ENCODE data around the gene ZNF804A. TPM values are rescaled to one million over a fixed set of nuclear protein-coding genes. Genes with fewer than 3 reads are reported as not detected.

The ZNF804A gene
- not detected for total RNA-seq

- no peaks in the 10 kb centered on the region for H3K36me3 Mint-ChIP-seq (ENCODE audit: low read depth)
- peak within 1 kb of the TSS; percentile 45 for H3K4me3 Mint-ChIP-seq
- CTCF ChIA-PET, result no interaction called here
- intact Hi-C loops (cut with micrococcal nuclease), result no loop called here
- peaks cover 39% of the 10 kb centered on the region for H3K27me3 Mint-ChIP-seq (ENCODE audit: low read depth)
- H3K27ac Mint-ChIP-seq, result peak within 1 kb of the TSS; percentile 30
- no peaks in the 10 kb centered on the region for H3K9me3 Mint-ChIP-seq
- DNase-seq, result no peak
- peaks cover 13% of the 10 kb centered on the region for H3K4me1 Mint-ChIP-seq (ENCODE audit: low read depth)
Measured at GRCh38 chr2:184598316-184599053, at the start of gene ZNF804A. TSS of gene ZNF804A (plus strand) at chr2:184598529. CDS start at chr2:184598960, 431 bp downstream.

DNA sequence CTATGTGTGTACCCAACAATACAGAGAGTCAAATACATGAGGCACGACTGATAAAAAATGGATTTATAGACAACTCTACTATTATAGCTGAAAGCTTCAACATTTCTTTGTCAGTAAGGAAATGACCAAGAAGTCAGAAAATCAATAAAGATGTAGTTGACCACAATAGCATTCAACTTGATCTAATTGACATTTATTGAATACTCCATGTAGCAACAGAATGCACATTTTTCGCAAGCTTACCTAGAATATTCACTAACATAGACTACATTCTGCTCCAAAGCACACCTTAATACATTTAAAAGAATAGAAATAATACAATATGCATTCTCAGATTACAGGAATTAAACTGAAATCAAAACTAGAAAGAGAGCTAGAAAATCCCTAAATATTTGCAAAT lies 49.2 kb upstream of the ZNF804A start:
- H3K9me3 Mint-ChIP-seq, result peaks cover 4% of the 10 kb centered on the region
- no peak overlapping the region for H3K27ac Mint-ChIP-seq
- H3K4me3 Mint-ChIP-seq, result no peak overlapping the region
- intact Hi-C loops (cut with micrococcal nuclease), result no loop called here
- H3K36me3 Mint-ChIP-seq (ENCODE audit: low read depth), result no peaks in the 10 kb centered on the region
- CTCF ChIA-PET, result no interaction called here
- no peaks in the 10 kb centered on the region for H3K27me3 Mint-ChIP-seq (ENCODE audit: low read depth)
- H3K4me1 Mint-ChIP-seq (ENCODE audit: low read depth), result no peaks in the 10 kb centered on the region
- DNase-seq, result no peak

GRCh38 chr2:184551626-184552025 lies 46.7 kb upstream of the ZNF804A start:
- H3K9me3 Mint-ChIP-seq, result peaks cover 2% of the 10 kb centered on the region
- no peak overlapping the region for H3K4me3 Mint-ChIP-seq
- CTCF ChIA-PET, result no interaction called here
- intact Hi-C loops (cut with micrococcal nuclease), result no loop called here
- H3K27me3 Mint-ChIP-seq (ENCODE audit: low read depth), result no peaks in the 10 kb centered on the region
- DNase-seq, result no peak
- H3K4me1 Mint-ChIP-seq (ENCODE audit: low read depth), result no peaks in the 10 kb centered on the region
- H3K36me3 Mint-ChIP-seq (ENCODE audit: low read depth), result no peaks in the 10 kb centered on the region
- no peak overlapping the region for H3K27ac Mint-ChIP-seq

- Mint-ChIP-seq H3K4me1 (ENCODE audit: low read depth) (no peaks in the 10 kb centered on the region), H3K36me3 (ENCODE audit: low read depth) (no peaks in the 10 kb centered on the region), H3K27ac (no peak overlapping the region), H3K9me3 (no peaks in the 10 kb centered on the region), H3K4me3 (no peak overlapping the region), H3K27me3 (ENCODE audit: low read depth) (no peaks in the 10 kb centered on the region)
- DNase-seq, result no peak
- intact Hi-C loops (cut with micrococcal nuclease), result no loop called here
- CTCF ChIA-PET, result no interaction called here
Measured at GRCh38 chr2:184554736-184555135, 43.6 kb upstream of the ZNF804A start.

DNA sequence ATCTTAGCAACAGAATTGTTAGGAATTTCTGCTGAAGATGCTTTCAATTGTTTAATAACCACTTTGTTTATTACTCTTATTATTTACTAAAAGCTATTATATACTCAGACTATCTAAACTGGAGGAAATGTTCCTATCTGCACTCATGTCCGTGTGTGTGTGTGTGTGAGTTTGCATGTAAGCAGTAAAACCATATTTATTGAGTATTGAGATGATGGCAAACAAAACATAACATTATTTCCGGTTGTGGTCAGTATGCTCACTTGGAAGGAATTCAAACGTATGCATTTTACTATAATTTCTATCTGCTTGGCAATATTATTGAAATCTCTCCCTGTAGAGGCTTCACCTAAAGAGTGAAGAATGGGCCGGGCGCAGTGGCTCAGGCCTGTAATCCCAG lies 43.0 kb upstream of the ZNF804A start:
- Mint-ChIP-seq H3K27ac (no peak overlapping the region), H3K9me3 (no peaks in the 10 kb centered on the region), H3K4me3 (no peak overlapping the region), H3K4me1 (ENCODE audit: low read depth) (no peaks in the 10 kb centered on the region), H3K36me3 (ENCODE audit: low read depth) (no peaks in the 10 kb centered on the region), H3K27me3 (ENCODE audit: low read depth) (no peaks in the 10 kb centered on the region)
- CTCF ChIA-PET, result no interaction called here
- no peak for DNase-seq
- intact Hi-C loops (cut with micrococcal nuclease), result no loop called here

DNA sequence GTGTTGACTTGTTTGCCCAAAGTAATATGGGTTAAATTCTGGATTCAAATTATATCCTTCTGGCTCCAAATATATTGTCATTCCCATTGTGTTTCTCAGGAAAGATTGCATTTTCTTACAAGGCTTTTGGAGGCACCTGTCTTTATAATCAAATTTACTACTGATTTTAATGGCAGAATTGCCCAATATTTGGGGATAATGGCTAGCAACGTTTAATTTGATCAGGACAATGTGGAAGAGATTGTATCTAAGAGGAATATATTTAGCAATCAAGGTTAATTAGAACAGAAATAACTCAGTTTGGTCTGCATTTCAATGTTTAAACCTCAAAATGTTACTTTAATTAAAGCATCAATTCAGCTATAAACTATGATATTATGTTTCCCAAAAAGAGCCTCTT lies 41.7 kb upstream of the ZNF804A start:
- DNase-seq, result no peak
- CTCF ChIA-PET, result no interaction called here
- no peak overlapping the region for H3K4me3 Mint-ChIP-seq
- no peaks in the 10 kb centered on the region for H3K27me3 Mint-ChIP-seq (ENCODE audit: low read depth)
- peaks cover 1% of the 10 kb centered on the region for H3K9me3 Mint-ChIP-seq
- H3K27ac Mint-ChIP-seq, result no peak overlapping the region
- intact Hi-C loops (cut with micrococcal nuclease), result no loop called here
- H3K4me1 Mint-ChIP-seq (ENCODE audit: low read depth), result no peaks in the 10 kb centered on the region
- no peaks in the 10 kb centered on the region for H3K36me3 Mint-ChIP-seq (ENCODE audit: low read depth)

GRCh38 chr2:184558713-184559464 lies 39.4 kb upstream of the ZNF804A start:
- no peak overlapping the region for H3K4me3 Mint-ChIP-seq
- no peak for DNase-seq
- intact Hi-C loops (cut with micrococcal nuclease), result no loop called here
- peaks cover 1% of the 10 kb centered on the region for H3K9me3 Mint-ChIP-seq
- H3K4me1 Mint-ChIP-seq (ENCODE audit: low read depth), result no peaks in the 10 kb centered on the region
- no peaks in the 10 kb centered on the region for H3K27me3 Mint-ChIP-seq (ENCODE audit: low read depth)
- H3K27ac Mint-ChIP-seq, result no peak overlapping the region
- CTCF ChIA-PET, result no interaction called here
- H3K36me3 Mint-ChIP-seq (ENCODE audit: low read depth), result no peaks in the 10 kb centered on the region

DNA sequence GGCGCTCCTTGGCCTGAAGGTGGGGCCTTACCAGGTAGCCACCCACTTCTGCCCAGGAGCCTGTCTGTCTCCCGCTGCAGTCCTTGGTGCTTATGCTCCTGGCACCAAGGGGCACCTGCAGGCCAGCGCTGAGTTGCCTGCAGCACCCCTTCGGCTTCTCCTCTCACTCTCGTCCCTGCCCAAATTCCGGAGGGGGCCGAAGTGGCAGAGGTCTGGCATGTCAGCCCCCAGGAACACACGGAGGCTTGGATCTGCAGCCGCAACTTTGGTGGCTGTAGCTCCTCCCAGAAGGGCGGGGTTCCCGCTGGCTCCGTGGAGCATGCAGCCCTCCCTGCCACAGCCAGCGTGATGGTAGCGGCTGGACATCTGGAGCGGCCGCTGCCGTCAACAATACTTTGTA lies 37.7 kb upstream of the ZNF804A start:
- Mint-ChIP-seq H3K4me1 (ENCODE audit: low read depth) (no peaks in the 10 kb centered on the region), H3K27ac (no peak overlapping the region), H3K27me3 (ENCODE audit: low read depth) (no peaks in the 10 kb centered on the region), H3K36me3 (ENCODE audit: low read depth) (no peaks in the 10 kb centered on the region), H3K4me3 (no peak overlapping the region), H3K9me3 (peaks cover 1% of the 10 kb centered on the region)
- CTCF ChIA-PET, result no interaction called here
- no peak for DNase-seq
- intact Hi-C loops (cut with micrococcal nuclease), result no loop called here

DNA sequence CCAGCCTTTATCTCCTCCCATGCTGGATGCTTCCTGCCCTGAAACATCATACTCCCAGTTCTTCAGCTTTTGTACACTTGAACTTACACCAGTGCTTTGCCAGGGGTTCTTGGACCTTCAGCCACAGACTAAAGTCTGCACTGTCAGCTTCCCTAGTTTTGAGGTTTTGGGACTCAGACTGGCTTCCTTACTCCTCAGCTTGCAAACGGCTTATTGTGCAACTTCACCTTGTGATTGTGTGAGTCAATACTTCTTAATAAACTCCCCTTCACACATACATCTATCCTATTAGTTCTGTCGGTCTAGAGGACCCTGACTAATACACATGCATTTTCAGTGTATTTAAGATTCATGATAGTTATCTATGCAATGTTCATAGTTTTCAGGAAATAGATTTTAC lies 35.8 kb upstream of the ZNF804A start:
- Mint-ChIP-seq H3K4me1 (ENCODE audit: low read depth) (no peaks in the 10 kb centered on the region), H3K27me3 (ENCODE audit: low read depth) (no peaks in the 10 kb centered on the region)
- intact Hi-C loops (cut with micrococcal nuclease), result no loop called here

GRCh38 chr2:184564092-184564491 lies 34.2 kb upstream of the ZNF804A start:
- H3K9me3 Mint-ChIP-seq, result peaks cover 6% of the 10 kb centered on the region
- intact Hi-C loops (cut with micrococcal nuclease), result no loop called here
- no peak overlapping the region for H3K4me3 Mint-ChIP-seq
- no peaks in the 10 kb centered on the region for H3K4me1 Mint-ChIP-seq (ENCODE audit: low read depth)
- no peak for DNase-seq
- H3K27me3 Mint-ChIP-seq (ENCODE audit: low read depth), result no peaks in the 10 kb centered on the region
- CTCF ChIA-PET, result no interaction called here
- H3K36me3 Mint-ChIP-seq (ENCODE audit: low read depth), result no peaks in the 10 kb centered on the region
- H3K27ac Mint-ChIP-seq, result no peak overlapping the region

More for the DNA sequence above, 35.8 kb upstream of the ZNF804A start:
- DNase-seq, result no peak
- peaks cover 6% of the 10 kb centered on the region for H3K9me3 Mint-ChIP-seq
- H3K4me3 Mint-ChIP-seq, result no peak overlapping the region
- H3K36me3 Mint-ChIP-seq (ENCODE audit: low read depth), result no peaks in the 10 kb centered on the region
- CTCF ChIA-PET, result no interaction called here
- H3K27ac Mint-ChIP-seq, result no peak overlapping the region

DNA sequence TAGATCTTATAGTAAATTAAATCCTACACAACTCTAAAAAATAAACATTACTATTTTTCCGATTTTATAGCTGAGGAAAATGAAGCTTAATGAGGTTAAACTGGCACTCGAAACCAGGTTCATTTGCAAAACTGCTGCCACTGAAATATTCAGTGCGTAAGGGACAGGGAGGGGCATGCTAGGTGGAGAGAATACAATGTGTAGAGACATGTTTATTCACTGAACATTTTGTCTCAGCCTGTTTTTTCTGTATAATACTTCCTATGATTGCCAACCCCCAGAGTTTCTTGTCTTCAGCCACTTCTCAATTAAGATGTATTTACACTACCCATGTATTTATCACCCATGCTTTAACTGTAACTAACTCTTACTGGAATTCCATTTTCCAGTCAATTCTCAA lies 31.6 kb upstream of the ZNF804A start:
- H3K9me3 Mint-ChIP-seq, result peaks cover 4% of the 10 kb centered on the region
- no peaks in the 10 kb centered on the region for H3K36me3 Mint-ChIP-seq (ENCODE audit: low read depth)
- no peak overlapping the region for H3K27ac Mint-ChIP-seq
- intact Hi-C loops (cut with micrococcal nuclease), result no loop called here
- DNase-seq, result no peak
- H3K27me3 Mint-ChIP-seq (ENCODE audit: low read depth), result no peaks in the 10 kb centered on the region
- no peaks in the 10 kb centered on the region for H3K4me1 Mint-ChIP-seq (ENCODE audit: low read depth)
- CTCF ChIA-PET, result no interaction called here
- H3K4me3 Mint-ChIP-seq, result no peak overlapping the region

- CTCF ChIA-PET, result no interaction called here
- DNase-seq, result no peak
- no peaks in the 10 kb centered on the region for H3K27me3 Mint-ChIP-seq (ENCODE audit: low read depth)
- peaks cover 4% of the 10 kb centered on the region for H3K9me3 Mint-ChIP-seq
- no peaks in the 10 kb centered on the region for H3K4me1 Mint-ChIP-seq (ENCODE audit: low read depth)
- no peak overlapping the region for H3K4me3 Mint-ChIP-seq
- intact Hi-C loops (cut with micrococcal nuclease), result no loop called here
- H3K36me3 Mint-ChIP-seq (ENCODE audit: low read depth), result no peaks in the 10 kb centered on the region
- H3K27ac Mint-ChIP-seq, result no peak overlapping the region
Measured at GRCh38 chr2:184577056-184577455, 21.3 kb upstream of the ZNF804A start.

- no peak for DNase-seq
- H3K4me1 Mint-ChIP-seq (ENCODE audit: low read depth), result no peaks in the 10 kb centered on the region
- no peak overlapping the region for H3K4me3 Mint-ChIP-seq
- H3K27me3 Mint-ChIP-seq (ENCODE audit: low read depth), result no peaks in the 10 kb centered on the region
- no peak overlapping the region for H3K27ac Mint-ChIP-seq
- intact Hi-C loops (cut with micrococcal nuclease), result no loop called here
- CTCF ChIA-PET, result no interaction called here
- no peaks in the 10 kb centered on the region for H3K36me3 Mint-ChIP-seq (ENCODE audit: low read depth)
- peaks cover 4% of the 10 kb centered on the region for H3K9me3 Mint-ChIP-seq
Measured at GRCh38 chr2:184577743-184578142, 20.6 kb upstream of the ZNF804A start.
